ENCODE data around the gene PAF1. TPM values are rescaled to one million over a fixed set of nuclear protein-coding genes. Genes with fewer than 3 reads are reported as not detected.

The PAF1 gene
- total RNA-seq, 4 donors from 2014 or later: 48.1 to 65.3 (median 50.2) TPM

- peak; percentile 99 to 100 for DNase-seq
- intact Hi-C loops (cut with DNase I; ENCODE audit: low total_unique reads): loop anchor here (10.0 kb wide), 5 partner anchors 569 to 1029 kb away; partner anchors contain the start of genes AKT2, ECH1, PSMD8 and SERTAD1
- Histone ChIP-seq H3K27ac (peak overlapping the region; percentile 98 to 100 (median 100)), H3K4me1 (peaks cover 27 to 35% of the 10 kb centered on the region in 2 donors), H3K27me3 (no peaks in the 10 kb centered on the region), H3K36me3 (peaks cover 5 to 19% of the 10 kb centered on the region in 2 donors), H3K4me3 (peak overlapping the region; percentile 68 to 79 (median 73)), H3K9me3 (no peaks in the 10 kb centered on the region)
- peak; percentile 60 to 69 for ATAC-seq
- TF ChIP-seq CTCF (IDR thresholded peaks at IDR 0.05 in 4 of 5, conservative IDR thresholded peaks at IDR 0.05 in 1 of 5) (no peak), POLR2A (IDR thresholded peaks at IDR 0.05) (peak; percentile 85 to 93)
- in situ Hi-C loops (cut with MboI; ENCODE audit: low sequenced_read_pairs in 4 of 4): no loop called here
Observed at GRCh38 chr19:39403331-39404312, 12.7 kb upstream of the PAF1 start.

- in situ Hi-C loops (cut with MboI; ENCODE audit: low sequenced_read_pairs in 4 of 4) (no loop called here), intact Hi-C loops (cut with DNase I; ENCODE audit: low total_unique reads) (loop anchor here (1.0 to 10.0 kb wide), 7 partner anchors 9 to 1028 kb away; partner anchors contain the start of genes AKT2, ECH1, PSMD8 and SERTAD1)
- Histone ChIP-seq H3K4me1 (peaks cover 37 to 45% of the 10 kb centered on the region in 2 donors), H3K36me3 (peaks cover 0 to 9% of the 10 kb centered on the region in 2 donors), H3K27ac (peak overlapping the region; percentile 98 to 100 (median 100)), H3K4me3 (peak overlapping the region; percentile 68 to 79 (median 73)), H3K9me3 (no peaks in the 10 kb centered on the region), H3K27me3 (no peaks in the 10 kb centered on the region)
- ATAC-seq (peak; percentile 44 to 46), DNase-seq (peak; percentile 92 to 95)
- TF ChIP-seq POLR2A (IDR thresholded peaks at IDR 0.05) (peak; percentile 73 to 75), CTCF (IDR thresholded peaks at IDR 0.05 in 4 of 5, conservative IDR thresholded peaks at IDR 0.05 in 1 of 5) (peak in 1 of 5 experiments; percentile 9)
Observed at GRCh38 chr19:39402346-39403300, 11.7 kb upstream of the PAF1 start.

- H3K36me3 ChIP-seq: no peaks in the 10 kb centered on the region
- peak; percentile 4 to 13 for ATAC-seq
- intact Hi-C loops (cut with DNase I; ENCODE audit: low total_unique reads): loop anchor here (1.0 to 10.0 kb wide), 7 partner anchors 10 to 1027 kb away; partner anchors contain the start of genes AKT2, ECH1, PSMD8 and SERTAD1
- TF ChIP-seq POLR2A (IDR thresholded peaks at IDR 0.05): peak; percentile 2 to 18
- no peak for TF ChIP-seq CTCF (IDR thresholded peaks at IDR 0.05 in 4 of 5, conservative IDR thresholded peaks at IDR 0.05 in 1 of 5)
- peaks cover 44 to 51% of the 10 kb centered on the region in 2 donors for H3K4me1 ChIP-seq
- no peaks in the 10 kb centered on the region for H3K9me3 ChIP-seq
- in situ Hi-C loops (cut with MboI; ENCODE audit: low sequenced_read_pairs in 4 of 4): no loop called here
- DNase-seq: peak; percentile 19 to 64
- peak overlapping the region in 2 of 4 donors; percentile 74 to 79 for H3K4me3 ChIP-seq
- no peaks in the 10 kb centered on the region for H3K27me3 ChIP-seq
- peak overlapping the region; percentile 98 to 100 (median 100) for H3K27ac ChIP-seq
Observed at GRCh38 chr19:39401549-39402345, 10.8 kb upstream of the PAF1 start.

Measured in gastrocnemius medialis (tissue), 4 donors.